ENCODE measurements around the gene MAGI1.

GRCh38 chr3:65672061-65672460, 366.7 kb downstream of the MAGI1 start:
- TF ChIP-seq CTCF (conservative IDR thresholded peaks at IDR 0.05; ENCODE audit: low read length) (no peak), EZH2phosphoT487 (IDR thresholded peaks at IDR 0.05; ENCODE audit: borderline replicate concordance) (no peak)

Measured in Loucy (cell line).